GM12873 (cell line): Measurements from ENCODE around the gene SIM1.

Experiments used
- TF ChIP-seq, protein P1 (sequence below): IDR thresholded peaks from 2 replicates; pipeline ENCODE4 v1.5.1; 2012; ENCODE audit warnings: low read depth, mild to moderate bottlenecking, moderate library complexity, low read length, control low read depth; ENCODE audit not compliant: insufficient read depth; ENCODE audit errors: missing control alignments

The SIM1 gene

GRCh38 chr6:100344321-100344720, 120.4 kb downstream of the SIM1 start:
- TF ChIP-seq, protein P1, sequence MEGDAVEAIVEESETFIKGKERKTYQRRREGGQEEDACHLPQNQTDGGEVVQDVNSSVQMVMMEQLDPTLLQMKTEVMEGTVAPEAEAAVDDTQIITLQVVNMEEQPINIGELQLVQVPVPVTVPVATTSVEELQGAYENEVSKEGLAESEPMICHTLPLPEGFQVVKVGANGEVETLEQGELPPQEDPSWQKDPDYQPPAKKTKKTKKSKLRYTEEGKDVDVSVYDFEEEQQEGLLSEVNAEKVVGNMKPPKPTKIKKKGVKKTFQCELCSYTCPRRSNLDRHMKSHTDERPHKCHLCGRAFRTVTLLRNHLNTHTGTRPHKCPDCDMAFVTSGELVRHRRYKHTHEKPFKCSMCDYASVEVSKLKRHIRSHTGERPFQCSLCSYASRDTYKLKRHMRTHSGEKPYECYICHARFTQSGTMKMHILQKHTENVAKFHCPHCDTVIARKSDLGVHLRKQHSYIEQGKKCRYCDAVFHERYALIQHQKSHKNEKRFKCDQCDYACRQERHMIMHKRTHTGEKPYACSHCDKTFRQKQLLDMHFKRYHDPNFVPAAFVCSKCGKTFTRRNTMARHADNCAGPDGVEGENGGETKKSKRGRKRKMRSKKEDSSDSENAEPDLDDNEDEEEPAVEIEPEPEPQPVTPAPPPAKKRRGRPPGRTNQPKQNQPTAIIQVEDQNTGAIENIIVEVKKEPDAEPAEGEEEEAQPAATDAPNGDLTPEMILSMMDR: no peak

GRCh38 chr6:100343316-100344077, 121.2 kb downstream of the SIM1 start:
- TF ChIP-seq, protein P1: no peak

DNA sequence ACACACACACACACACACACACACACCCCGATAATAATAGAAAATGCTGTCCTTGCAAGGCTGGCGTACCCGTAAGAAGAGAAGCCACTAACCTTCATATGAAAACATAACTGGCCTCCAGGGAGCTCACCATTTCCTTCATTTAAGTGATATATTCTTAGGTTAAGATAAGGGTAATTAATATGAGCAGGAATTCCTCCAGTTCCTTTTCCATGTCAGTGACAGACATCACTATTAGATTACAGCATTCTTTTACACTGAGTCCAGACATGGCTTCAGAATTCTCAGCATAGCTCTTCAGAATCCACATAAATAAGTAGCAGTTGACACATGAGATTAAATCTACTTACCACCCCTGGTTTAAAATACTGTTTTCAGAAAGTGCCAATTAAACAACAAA, 121.9 kb downstream of the SIM1 start:
- TF ChIP-seq, protein P1: no peak

GRCh38 chr6:100339574-100340255, 125.0 kb downstream of the SIM1 start:
- TF ChIP-seq, protein P1: no peak

GRCh38 chr6:100338090-100338489, 126.6 kb downstream of the SIM1 start:
- TF ChIP-seq, protein P1: no peak

DNA sequence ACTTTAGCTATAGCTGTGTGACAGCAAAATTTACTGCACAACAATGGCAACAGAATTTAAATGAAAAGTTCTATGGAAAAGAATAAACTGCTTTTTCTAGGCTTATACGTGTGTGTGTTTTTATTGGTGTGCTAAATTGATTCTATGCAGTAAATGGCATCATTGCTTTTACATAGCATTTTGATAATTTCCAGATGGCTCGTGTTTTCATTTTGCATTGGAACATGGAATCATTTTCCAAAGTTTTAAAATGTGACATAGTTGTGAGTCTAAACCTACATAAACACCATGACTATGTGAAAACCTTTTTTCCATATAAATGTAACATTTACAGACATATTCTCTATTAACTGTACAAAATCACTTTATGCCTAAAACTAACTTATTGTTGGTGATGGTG, 127.8 kb downstream of the SIM1 start:
- TF ChIP-seq, protein P1: no peak

- TF ChIP-seq, protein P1: no peak
Measured at GRCh38 chr6:100335991-100336390, 128.7 kb downstream of the SIM1 start.
